H1 (cell line): ENCODE measurements around the gene SERPINB1. TPM values are rescaled to one million over a fixed set of nuclear protein-coding genes. Genes with fewer than 3 reads are reported as not detected.

Experiments used
- BACH1 ChIP-seq: IDR thresholded peaks from 2 replicates; pipeline ENCODE4 v1.6.1; 2012; ENCODE audit warnings: low read length, improper control_type of control experiment
- CHD2 ChIP-seq: IDR thresholded peaks from 2 replicates; pipeline ENCODE4 v1.6.1; 2012; ENCODE audit warnings: low read length, improper control_type of control experiment
- HDAC6 ChIP-seq: IDR thresholded peaks from one replicate; pipeline ENCODE4 v1.7.1; 2012; ENCODE audit warnings: low read depth, mild to moderate bottlenecking, inconsistent platforms, low read length, moderate library complexity
- KDM1A ChIP-seq: fragments of 200-600, 300-600 bp; sonication (generic); IDR thresholded peaks from 2 replicates; pipeline ENCODE4 v1.7.1; 2016; ENCODE audit warnings: mild to moderate bottlenecking, low read length, borderline replicate concordance
- KDM4A ChIP-seq: IDR thresholded peaks from one replicate; pipeline ENCODE4 v1.7.1; 2012; ENCODE audit warnings: low read depth, mild to moderate bottlenecking, moderate library complexity, low read length, inconsistent platforms; ENCODE audit not compliant: severe bottlenecking
- POU5F1 ChIP-seq: IDR thresholded peaks from 2 replicates; pipeline ENCODE4 v1.6.1; 2011; ENCODE audit warnings: low read depth, mild to moderate bottlenecking, low read length, moderate library complexity
- SIX5 ChIP-seq: IDR thresholded peaks from 2 replicates; pipeline ENCODE4 v1.6.1; 2011; ENCODE audit warnings: mild to moderate bottlenecking, low read depth, low read length
- SP4 ChIP-seq: IDR thresholded peaks from 2 replicates; pipeline ENCODE4 v1.6.1; 2012; ENCODE audit warnings: low read length, inconsistent platforms
- SUZ12 ChIP-seq: fragments of 200-600 bp; sonication (generic); IDR thresholded peaks from 2 replicates; pipeline ENCODE4 v1.6.1; 2012; ENCODE audit warnings: mild to moderate bottlenecking, inconsistent platforms, low read length, moderate library complexity, mixed read lengths
- TCF12 ChIP-seq: IDR thresholded peaks from 2 replicates; pipeline ENCODE4 v1.6.1; 2011; ENCODE audit warnings: low read depth, mild to moderate bottlenecking, low read length
- ZNF274 ChIP-seq: IDR thresholded peaks from 2 replicates; pipeline ENCODE4 v1.7.0; 2012; ENCODE audit warnings: low read length, borderline replicate concordance; ENCODE audit errors: extremely low read depth
- polyA plus RNA-seq, 7 experiments: library from polyadenylated mRNA; depleted of rRNA in 3 of 7; stranded (reverse) in 5 of 7; unstranded in 2 of 7; fragments of >200 nt in 5 of 7; fragments of 200-250 nt in 2 of 7; gene quantifications; 1 replicate in 5 of 7; 2 replicates in 1 of 7; 4 replicates in 1 of 7; pipeline versions ENCODE4 v1.2.1 to v1.2.3, GENCODE V29; 2011 to 2013; ENCODE audit warnings: missing spikeins in 2 of 7, mixed read lengths in 2 of 7
- total RNA-seq: library from RNA; stranded (reverse); fragmentation: NEBNext Ultra II Directional; extraction: Animal tissue kit (Norgen Biotek cat#: 25700); gene quantifications from 2 replicates; pipeline ENCODE4 v1.2.1, GENCODE V29; 2021
- TF ChIP-seq, protein P1 (sequence below): fragments of 300-600 bp; sonication (generic); IDR thresholded peaks from 2 replicates; pipeline ENCODE4 v1.7.1; 2012; ENCODE audit warnings: low read length, moderate library complexity, mild to moderate bottlenecking, inconsistent platforms; ENCODE audit not compliant: insufficient replicate concordance

SERPINB1 gene
- total and polyA plus RNA-seq, 2 of the 8 experiments (the other 6 are each of a cell fraction or from before 2014, with no cell fraction given): 8.1 to 17.3 TPM

GRCh38 chr6:2843138-2843740 lies 1.6 kb upstream of the SERPINB1 start (continued):
- TF ChIP-seq, protein P1, sequence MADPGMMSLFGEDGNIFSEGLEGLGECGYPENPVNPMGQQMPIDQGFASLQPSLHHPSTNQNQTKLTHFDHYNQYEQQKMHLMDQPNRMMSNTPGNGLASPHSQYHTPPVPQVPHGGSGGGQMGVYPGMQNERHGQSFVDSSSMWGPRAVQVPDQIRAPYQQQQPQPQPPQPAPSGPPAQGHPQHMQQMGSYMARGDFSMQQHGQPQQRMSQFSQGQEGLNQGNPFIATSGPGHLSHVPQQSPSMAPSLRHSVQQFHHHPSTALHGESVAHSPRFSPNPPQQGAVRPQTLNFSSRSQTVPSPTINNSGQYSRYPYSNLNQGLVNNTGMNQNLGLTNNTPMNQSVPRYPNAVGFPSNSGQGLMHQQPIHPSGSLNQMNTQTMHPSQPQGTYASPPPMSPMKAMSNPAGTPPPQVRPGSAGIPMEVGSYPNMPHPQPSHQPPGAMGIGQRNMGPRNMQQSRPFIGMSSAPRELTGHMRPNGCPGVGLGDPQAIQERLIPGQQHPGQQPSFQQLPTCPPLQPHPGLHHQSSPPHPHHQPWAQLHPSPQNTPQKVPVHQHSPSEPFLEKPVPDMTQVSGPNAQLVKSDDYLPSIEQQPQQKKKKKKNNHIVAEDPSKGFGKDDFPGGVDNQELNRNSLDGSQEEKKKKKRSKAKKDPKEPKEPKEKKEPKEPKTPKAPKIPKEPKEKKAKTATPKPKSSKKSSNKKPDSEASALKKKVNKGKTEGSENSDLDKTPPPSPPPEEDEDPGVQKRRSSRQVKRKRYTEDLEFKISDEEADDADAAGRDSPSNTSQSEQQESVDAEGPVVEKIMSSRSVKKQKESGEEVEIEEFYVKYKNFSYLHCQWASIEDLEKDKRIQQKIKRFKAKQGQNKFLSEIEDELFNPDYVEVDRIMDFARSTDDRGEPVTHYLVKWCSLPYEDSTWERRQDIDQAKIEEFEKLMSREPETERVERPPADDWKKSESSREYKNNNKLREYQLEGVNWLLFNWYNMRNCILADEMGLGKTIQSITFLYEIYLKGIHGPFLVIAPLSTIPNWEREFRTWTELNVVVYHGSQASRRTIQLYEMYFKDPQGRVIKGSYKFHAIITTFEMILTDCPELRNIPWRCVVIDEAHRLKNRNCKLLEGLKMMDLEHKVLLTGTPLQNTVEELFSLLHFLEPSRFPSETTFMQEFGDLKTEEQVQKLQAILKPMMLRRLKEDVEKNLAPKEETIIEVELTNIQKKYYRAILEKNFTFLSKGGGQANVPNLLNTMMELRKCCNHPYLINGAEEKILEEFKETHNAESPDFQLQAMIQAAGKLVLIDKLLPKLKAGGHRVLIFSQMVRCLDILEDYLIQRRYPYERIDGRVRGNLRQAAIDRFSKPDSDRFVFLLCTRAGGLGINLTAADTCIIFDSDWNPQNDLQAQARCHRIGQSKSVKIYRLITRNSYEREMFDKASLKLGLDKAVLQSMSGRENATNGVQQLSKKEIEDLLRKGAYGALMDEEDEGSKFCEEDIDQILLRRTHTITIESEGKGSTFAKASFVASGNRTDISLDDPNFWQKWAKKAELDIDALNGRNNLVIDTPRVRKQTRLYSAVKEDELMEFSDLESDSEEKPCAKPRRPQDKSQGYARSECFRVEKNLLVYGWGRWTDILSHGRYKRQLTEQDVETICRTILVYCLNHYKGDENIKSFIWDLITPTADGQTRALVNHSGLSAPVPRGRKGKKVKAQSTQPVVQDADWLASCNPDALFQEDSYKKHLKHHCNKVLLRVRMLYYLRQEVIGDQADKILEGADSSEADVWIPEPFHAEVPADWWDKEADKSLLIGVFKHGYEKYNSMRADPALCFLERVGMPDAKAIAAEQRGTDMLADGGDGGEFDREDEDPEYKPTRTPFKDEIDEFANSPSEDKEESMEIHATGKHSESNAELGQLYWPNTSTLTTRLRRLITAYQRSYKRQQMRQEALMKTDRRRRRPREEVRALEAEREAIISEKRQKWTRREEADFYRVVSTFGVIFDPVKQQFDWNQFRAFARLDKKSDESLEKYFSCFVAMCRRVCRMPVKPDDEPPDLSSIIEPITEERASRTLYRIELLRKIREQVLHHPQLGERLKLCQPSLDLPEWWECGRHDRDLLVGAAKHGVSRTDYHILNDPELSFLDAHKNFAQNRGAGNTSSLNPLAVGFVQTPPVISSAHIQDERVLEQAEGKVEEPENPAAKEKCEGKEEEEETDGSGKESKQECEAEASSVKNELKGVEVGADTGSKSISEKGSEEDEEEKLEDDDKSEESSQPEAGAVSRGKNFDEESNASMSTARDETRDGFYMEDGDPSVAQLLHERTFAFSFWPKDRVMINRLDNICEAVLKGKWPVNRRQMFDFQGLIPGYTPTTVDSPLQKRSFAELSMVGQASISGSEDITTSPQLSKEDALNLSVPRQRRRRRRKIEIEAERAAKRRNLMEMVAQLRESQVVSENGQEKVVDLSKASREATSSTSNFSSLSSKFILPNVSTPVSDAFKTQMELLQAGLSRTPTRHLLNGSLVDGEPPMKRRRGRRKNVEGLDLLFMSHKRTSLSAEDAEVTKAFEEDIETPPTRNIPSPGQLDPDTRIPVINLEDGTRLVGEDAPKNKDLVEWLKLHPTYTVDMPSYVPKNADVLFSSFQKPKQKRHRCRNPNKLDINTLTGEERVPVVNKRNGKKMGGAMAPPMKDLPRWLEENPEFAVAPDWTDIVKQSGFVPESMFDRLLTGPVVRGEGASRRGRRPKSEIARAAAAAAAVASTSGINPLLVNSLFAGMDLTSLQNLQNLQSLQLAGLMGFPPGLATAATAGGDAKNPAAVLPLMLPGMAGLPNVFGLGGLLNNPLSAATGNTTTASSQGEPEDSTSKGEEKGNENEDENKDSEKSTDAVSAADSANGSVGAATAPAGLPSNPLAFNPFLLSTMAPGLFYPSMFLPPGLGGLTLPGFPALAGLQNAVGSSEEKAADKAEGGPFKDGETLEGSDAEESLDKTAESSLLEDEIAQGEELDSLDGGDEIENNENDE: no peak
- no peak for TF ChIP-seq SUZ12
- TF ChIP-seq CHD2: no peak
- no peak for TF ChIP-seq TCF12
- no peak for TF ChIP-seq KDM4A
- no peak for TF ChIP-seq SP4
- TF ChIP-seq KDM1A: no peak
- TF ChIP-seq SIX5: no peak
- no peak for TF ChIP-seq HDAC6
- TF ChIP-seq ZNF274: no peak
- no peak for TF ChIP-seq POU5F1
- no peak for TF ChIP-seq BACH1
